HG03025 (cell line): ENCODE measurements around the gene MNT.

Experiments
- ATAC-seq: cut with Tn5 transposase; IDR thresholded peaks from one replicate; pipeline ENCODE4 v1.9.1; 2021; ENCODE audit warnings: mild to moderate bottlenecking, moderate library complexity; ENCODE audit not compliant: unreplicated experiment, low FRiP score

Gene MNT

GRCh38 chr17:2383628-2384167 lies 17.2 kb downstream of the MNT start:
- ATAC-seq = no peak

DNA sequence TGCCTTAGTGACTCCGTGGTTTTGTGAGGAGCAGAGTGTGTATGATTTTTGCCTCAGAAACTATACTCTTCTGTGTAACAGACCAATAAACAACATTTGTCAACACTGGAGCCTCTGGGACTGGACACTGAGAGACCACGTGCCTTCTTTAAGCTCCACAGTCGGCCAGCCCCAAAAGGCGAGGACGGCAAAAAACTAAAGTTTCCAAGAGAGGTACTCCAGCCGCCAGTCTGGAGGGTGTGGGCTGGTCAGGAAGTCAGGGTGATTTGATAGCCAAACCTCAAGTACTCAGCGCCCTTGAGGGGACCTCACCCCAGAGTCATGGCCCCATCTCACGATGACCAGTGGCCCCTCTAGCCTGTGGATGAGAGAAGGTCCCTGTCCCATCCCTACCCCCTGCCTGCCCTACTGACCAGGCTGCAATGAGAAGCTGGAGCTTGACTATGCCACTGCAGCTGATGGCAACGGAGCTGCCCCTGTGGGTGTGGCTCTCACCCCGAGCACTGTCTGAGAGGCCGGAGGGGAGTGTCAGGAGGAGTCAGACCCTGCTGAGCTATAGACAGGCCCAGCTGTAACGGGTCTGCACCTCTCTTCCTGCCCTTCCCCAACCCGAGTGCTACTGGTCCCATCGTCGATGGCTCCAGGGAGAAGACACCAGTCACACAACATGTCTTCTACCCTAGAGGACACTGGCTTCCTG lies 19.8 kb downstream of the MNT start:
- no peak for ATAC-seq

DNA sequence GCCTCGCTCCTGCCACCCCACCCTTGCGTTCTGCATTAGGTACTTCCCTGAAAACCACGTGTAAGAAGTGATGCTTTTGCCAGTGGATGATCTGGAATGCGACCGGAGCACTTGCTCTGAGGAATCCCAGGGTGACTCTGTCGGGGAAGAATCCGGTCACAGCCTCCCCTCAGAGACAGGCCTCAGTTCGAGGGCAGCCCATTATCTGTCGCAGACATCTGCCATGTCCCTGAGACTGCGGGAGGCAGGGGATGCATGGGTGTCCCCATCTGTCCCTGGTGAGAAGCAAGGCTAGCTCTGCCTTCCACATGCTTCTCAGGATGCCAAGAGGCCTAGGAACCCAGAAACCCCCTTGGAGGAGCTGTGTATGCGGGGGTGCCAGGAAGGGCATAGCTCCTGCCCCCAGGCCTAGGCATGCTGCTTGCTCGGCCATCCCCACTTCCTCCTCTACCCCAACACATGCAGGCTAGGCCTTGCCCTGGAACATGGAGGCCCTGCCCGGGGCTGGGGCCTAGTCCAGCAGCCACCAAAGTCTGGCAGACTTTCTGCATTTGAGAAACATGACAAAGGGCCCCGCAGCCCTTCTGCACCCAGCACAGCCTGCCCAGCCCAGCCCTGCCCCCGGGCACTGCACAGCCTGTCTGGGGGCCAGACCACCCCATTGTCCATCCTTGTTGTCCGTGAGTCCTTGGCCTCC lies 20.5 kb downstream of the MNT start:
- ATAC-seq = no peak

- no peak for ATAC-seq
Observed at GRCh38 chr17:2379489-2380225, 21.2 kb downstream of the MNT start.

DNA sequence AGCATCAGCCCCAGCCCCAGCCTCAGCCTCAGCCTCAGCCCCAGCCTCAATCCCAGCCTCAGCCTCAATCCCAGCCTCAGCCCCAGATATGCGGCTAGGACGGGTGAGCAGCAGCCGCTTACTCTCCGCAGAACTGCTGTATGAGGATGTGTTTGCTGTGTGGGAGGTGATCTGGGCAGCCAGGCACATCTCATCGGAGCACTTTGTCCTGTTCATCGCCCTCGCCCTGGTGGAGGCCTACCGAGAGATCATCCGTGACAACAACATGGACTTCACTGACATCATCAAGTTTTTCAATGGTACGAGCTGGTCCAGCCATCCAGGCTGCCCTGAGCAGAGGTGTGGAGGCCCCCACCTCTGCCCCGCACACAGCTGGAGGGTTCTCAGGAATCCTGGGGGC lies 22.0 kb downstream of the MNT start:
- ATAC-seq = no peak

GRCh38 chr17:2377659-2378058 lies 23.2 kb downstream of the MNT start:
- ATAC-seq = no peak

- no peak for ATAC-seq
Observed at GRCh38 chr17:2376107-2376506, 24.8 kb downstream of the MNT start.

- no peak for ATAC-seq
Observed at GRCh38 chr17:2375406-2375805, 25.5 kb downstream of the MNT start.

GRCh38 chr17:2374549-2375285 lies 26.1 kb downstream of the MNT start:
- ATAC-seq = no peak

GRCh38 chr17:2373179-2373578 lies 27.7 kb downstream of the MNT start:
- no peak for ATAC-seq

DNA sequence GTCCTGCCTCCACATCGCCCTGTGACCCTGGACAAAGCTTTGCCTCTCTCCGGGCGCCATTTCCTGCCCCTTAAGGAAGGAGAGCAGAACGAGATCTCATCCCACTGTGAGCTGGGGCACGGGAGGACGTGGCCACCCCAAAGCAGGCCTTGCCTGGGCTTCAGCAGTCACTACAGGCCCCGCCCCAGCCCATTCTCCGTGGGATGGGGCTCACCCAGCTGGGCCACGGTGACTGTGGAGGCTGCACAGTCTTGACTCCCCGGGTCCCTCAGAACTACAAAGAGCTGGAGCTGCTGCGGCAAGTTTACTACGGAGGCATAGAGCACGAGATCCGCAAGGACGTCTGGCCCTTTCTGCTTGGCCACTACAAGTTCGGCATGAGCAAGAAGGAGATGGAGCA lies 28.2 kb downstream of the MNT start:
- ATAC-seq = no peak

- no peak for ATAC-seq
Observed at GRCh38 chr17:2372180-2372579, 28.7 kb downstream of the MNT start.

DNA sequence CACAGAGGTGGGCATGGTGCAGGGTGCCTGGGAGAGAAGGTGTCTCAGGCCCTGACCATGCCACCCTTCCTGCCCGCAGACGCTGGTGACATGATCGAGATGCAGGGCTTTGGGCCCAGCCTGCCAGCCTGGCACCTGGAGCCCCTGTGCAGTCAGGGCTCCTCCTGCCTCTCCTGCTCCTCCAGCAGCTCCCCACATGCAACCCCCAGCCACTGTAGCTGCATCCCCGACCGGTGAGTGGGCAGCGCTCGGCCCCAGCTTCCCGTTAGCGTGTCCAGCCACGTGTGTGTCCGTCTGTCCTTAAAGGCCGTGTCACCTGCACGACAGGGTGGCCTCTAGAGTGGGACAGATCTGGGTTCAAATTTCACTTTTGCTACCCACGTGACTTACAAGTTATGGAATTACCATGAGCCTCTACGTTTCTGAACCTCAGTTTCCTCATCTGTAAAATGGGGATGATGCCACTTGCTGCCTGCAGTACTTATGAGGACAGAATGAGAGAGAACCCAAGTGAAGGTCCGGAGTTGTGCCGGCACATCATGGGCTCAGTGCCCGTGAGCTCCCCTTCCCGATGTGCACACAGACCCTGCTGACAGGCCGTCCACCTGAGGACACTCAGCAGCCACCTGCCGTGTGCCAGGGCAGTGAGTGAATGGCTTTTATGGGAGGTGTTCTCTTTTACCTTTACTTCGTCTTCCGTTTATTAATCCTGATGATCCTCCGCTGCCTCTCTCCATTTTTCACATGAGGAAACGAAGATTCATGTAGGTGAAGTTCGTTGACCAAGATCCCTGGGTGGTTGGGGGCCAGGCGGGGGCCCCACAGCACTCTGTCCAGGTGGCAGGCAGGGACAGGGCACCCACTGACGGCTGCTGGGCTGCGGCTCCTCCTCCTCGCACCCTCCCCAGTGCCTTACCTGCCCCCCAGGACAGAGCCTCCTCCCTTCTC lies 29.4 kb downstream of the MNT start:
- no peak for ATAC-seq

DNA sequence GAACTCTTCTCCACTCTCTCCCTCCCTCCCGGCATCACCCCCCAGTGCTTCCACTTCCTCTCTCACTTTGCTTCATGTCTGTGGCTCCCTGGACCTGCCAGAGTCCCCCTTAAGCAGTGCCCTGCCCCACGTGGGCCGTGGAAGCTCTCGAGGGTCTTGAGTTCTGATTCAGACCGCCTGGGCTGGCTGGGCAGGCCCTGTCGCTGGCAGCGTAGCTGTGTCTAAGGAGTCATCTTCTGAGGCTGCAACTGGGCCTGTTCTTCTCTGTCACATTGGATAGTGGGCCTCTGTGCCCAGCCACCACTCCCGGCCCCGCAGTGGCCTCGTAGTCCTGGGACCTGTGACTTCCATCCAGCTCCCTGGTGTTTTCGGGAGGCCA lies 30.7 kb downstream of the MNT start:
- ATAC-seq = no peak

GRCh38 chr17:2369551-2370210 lies 31.2 kb downstream of the MNT start:
- ATAC-seq = no peak

GRCh38 chr17:2369039-2369438 lies 31.8 kb downstream of the MNT start:
- no peak for ATAC-seq

DNA sequence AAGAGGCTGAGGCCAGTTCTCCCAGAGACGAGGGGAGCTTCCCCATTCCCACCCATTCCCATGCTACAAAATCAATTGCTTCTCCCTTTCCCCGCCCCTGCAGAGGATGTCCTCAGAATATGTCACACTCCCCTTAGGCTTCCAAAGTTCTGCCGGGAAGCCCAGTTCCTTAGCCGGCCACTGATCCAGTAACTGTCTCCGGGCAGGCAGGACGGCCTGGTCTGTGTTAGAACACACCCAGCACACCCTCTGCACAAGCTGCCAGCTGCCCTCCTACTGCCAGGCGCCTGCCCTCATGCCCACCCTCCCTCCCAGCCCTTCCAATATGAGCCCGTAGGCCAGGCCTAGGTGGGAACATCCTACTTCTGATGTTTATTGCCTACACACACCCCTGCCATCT lies 32.5 kb downstream of the MNT start:
- ATAC-seq = no peak

DNA sequence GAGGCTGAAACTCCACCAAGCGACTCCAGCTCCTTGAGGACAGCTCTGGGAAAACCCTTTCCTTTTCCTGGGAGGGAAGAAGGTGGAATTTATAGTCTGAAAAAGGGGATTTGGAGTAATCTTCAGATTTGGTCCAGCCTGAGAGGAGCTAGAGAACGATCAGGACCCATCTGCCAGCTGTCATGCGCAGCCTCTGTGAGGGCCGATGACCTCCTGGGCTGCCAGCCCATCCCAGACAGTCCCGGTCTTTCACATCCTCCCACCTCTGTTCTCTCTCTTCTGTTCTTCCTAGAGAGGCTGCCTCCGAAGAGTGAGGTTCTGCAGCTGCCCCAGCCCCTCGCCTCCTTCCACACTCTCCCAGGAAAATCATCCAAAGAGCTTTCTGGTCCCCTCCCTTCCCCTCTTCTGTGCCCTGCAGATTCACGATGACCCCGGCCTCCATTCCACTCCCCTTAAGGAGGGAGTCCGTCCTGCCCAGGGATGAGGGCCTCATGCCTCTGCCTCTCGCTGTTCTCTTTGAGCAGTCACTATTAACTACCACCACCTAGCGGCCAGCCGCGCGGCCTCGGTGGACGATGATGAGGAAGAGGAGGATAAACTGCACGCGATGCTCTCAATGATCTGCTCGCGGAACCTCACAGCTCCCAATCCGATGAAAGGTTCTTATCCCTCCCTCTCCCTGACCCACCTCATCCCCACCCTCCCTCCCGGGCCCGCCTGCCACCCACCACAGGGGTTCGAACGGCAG lies 33.9 kb downstream of the MNT start:
- ATAC-seq = no peak
